ENCODE results near the gene RAB17.

RAB17 gene

DNA sequence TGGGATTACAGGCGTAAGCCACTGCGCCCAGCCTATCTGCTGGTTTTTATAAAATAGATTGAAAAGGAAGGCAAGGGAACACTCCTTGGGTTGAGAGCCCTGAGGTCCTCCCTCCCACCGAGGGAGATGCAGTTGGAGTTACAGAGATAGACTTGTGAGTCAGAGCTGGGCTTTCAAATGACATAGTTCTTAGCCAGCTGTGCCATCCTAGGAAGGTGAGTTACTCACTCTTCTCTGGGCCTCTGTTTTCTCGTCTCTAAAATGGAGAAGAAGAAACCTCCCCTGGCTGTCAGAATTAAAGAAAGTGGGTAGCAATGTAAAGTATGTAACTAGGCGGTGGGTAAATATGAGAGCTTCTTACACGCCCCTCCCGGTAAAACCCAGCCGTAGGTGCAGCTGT is 39.2 kb upstream of the RAB17 start:
- peak overlapping the region; percentile 95 for H3K9ac ChIP-seq (ENCODE audit: low read length)
- H2BK12ac ChIP-seq (ENCODE audit: low read length in 2 of 2): no peak overlapping the region
- peaks cover 40% of the 10 kb centered on the region for H3K79me1 ChIP-seq (replicated peaks; ENCODE audit: low read length, poor library complexity, severe bottlenecking)
- H3K14ac ChIP-seq (ENCODE audit: low read length in 2 of 2): no peak overlapping the region
- H2BK120ac ChIP-seq (ENCODE audit: low read depth, low read length): no peak overlapping the region
- no peak overlapping the region for H2AK5ac ChIP-seq (ENCODE audit: low read length, severe bottlenecking)
- no peak overlapping the region for H2AFZ ChIP-seq (ENCODE audit: low read depth, low read length)
- H3K36me3 ChIP-seq (ENCODE audit: control insufficient read depth in 1 of 2, insufficient read depth in 2 of 2, low read depth in 1 of 2, low read length in 2 of 2): peaks cover 29 to 32% of the 10 kb centered on the region in 2 experiments
- H3K23ac ChIP-seq (ENCODE audit: low read length in 2 of 2): no peak overlapping the region
- DNase-seq: peak; percentile 75
- 64% methylated on average over 8 of the region's 8 CpGs for WGBS
- H2BK5ac ChIP-seq (ENCODE audit: low read depth, low read length, poor library complexity, severe bottlenecking): no peak overlapping the region
- no peak overlapping the region for H3K27ac ChIP-seq (ENCODE audit: low read length, poor library complexity, severe bottlenecking)
- H3K9me3 ChIP-seq (ENCODE audit: control insufficient read depth, low read length): peaks cover 7% of the 10 kb centered on the region
- H2BK15ac ChIP-seq (ENCODE audit: low read depth, poor library complexity, severe bottlenecking): no peak overlapping the region
- no peak overlapping the region for H3K4me3 ChIP-seq (ENCODE audit: insufficient read depth in 1 of 2, low read depth in 1 of 2, low read length in 2 of 2)
- no peak overlapping the region for H4K91ac ChIP-seq (ENCODE audit: low read length)
- no peak overlapping the region for H3K18ac ChIP-seq (ENCODE audit: low read depth in 1 of 2, low read length in 2 of 2)
- no peak overlapping the region for H3K4me2 ChIP-seq (ENCODE audit: low read length, poor library complexity, severe bottlenecking)
- no peaks in the 10 kb centered on the region for H3K27me3 ChIP-seq (ENCODE audit: control insufficient read depth in 1 of 2, insufficient read depth in 1 of 2, low read length in 2 of 2)
- H4K8ac ChIP-seq (ENCODE audit: low read length): no peak overlapping the region
- peaks cover 32% of the 10 kb centered on the region for H3K4me1 ChIP-seq (ENCODE audit: control insufficient read depth, insufficient read depth, low read depth, low read length)
- H3K4ac ChIP-seq (ENCODE audit: low read depth in 1 of 2, low read length in 2 of 2): no peak overlapping the region

DNA sequence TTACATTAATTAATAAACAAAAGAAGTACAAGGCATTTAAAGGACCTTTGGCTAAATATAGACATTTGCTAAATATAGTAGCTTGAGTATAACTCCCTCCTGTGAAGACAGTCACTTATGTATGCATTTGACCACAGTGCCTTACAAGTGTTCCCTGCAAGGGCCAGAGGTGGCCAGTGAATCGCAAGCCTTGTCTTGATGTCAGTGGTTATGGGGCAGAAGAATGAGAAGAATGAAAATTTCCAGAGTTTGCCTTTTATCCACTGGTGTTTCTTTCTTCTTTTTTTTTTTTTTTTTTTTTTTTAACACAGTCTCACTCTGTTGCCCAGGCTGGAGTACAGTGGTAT is 38.6 kb upstream of the RAB17 start:
- H2BK120ac ChIP-seq (ENCODE audit: low read depth, low read length): no peak overlapping the region
- H3K4me3 ChIP-seq (ENCODE audit: insufficient read depth in 1 of 2, low read depth in 1 of 2, low read length in 2 of 2): peak overlapping the region in 1 of 2 experiments; percentile 97
- H2AK5ac ChIP-seq (ENCODE audit: low read length, severe bottlenecking): no peak overlapping the region
- H2BK5ac ChIP-seq (ENCODE audit: low read depth, low read length, poor library complexity, severe bottlenecking): no peak overlapping the region
- no peak overlapping the region for H3K14ac ChIP-seq (ENCODE audit: low read length in 2 of 2)
- no peak overlapping the region for H3K18ac ChIP-seq (ENCODE audit: low read depth in 1 of 2, low read length in 2 of 2)
- no peak overlapping the region for H2AFZ ChIP-seq (ENCODE audit: low read depth, low read length)
- H3K4me1 ChIP-seq (ENCODE audit: control insufficient read depth, insufficient read depth, low read depth, low read length): peaks cover 32% of the 10 kb centered on the region
- DNase-seq: peak; percentile 86
- no peak overlapping the region for H3K4ac ChIP-seq (ENCODE audit: low read depth in 1 of 2, low read length in 2 of 2)
- no peak overlapping the region for H3K27ac ChIP-seq (ENCODE audit: low read length, poor library complexity, severe bottlenecking)
- no peak overlapping the region for H2BK15ac ChIP-seq (ENCODE audit: low read depth, poor library complexity, severe bottlenecking)
- 86% methylated on average over 1 of the region's 1 CpG for WGBS
- H3K79me1 ChIP-seq (replicated peaks; ENCODE audit: low read length, poor library complexity, severe bottlenecking): peaks cover 38% of the 10 kb centered on the region
- peak overlapping the region; percentile 95 for H3K9ac ChIP-seq (ENCODE audit: low read length)
- no peaks in the 10 kb centered on the region for H3K27me3 ChIP-seq (ENCODE audit: control insufficient read depth in 1 of 2, insufficient read depth in 1 of 2, low read length in 2 of 2)
- no peak overlapping the region for H2BK12ac ChIP-seq (ENCODE audit: low read length in 2 of 2)
- H3K9me3 ChIP-seq (ENCODE audit: control insufficient read depth, low read length): peaks cover 2% of the 10 kb centered on the region
- H3K23ac ChIP-seq (ENCODE audit: low read length in 2 of 2): no peak overlapping the region
- peaks cover 26 to 29% of the 10 kb centered on the region in 2 experiments for H3K36me3 ChIP-seq (ENCODE audit: control insufficient read depth in 1 of 2, insufficient read depth in 2 of 2, low read depth in 1 of 2, low read length in 2 of 2)
- H3K4me2 ChIP-seq (ENCODE audit: low read length, poor library complexity, severe bottlenecking): no peak overlapping the region
- no peak overlapping the region for H4K8ac ChIP-seq (ENCODE audit: low read length)
- H4K91ac ChIP-seq (ENCODE audit: low read length): no peak overlapping the region

DNA sequence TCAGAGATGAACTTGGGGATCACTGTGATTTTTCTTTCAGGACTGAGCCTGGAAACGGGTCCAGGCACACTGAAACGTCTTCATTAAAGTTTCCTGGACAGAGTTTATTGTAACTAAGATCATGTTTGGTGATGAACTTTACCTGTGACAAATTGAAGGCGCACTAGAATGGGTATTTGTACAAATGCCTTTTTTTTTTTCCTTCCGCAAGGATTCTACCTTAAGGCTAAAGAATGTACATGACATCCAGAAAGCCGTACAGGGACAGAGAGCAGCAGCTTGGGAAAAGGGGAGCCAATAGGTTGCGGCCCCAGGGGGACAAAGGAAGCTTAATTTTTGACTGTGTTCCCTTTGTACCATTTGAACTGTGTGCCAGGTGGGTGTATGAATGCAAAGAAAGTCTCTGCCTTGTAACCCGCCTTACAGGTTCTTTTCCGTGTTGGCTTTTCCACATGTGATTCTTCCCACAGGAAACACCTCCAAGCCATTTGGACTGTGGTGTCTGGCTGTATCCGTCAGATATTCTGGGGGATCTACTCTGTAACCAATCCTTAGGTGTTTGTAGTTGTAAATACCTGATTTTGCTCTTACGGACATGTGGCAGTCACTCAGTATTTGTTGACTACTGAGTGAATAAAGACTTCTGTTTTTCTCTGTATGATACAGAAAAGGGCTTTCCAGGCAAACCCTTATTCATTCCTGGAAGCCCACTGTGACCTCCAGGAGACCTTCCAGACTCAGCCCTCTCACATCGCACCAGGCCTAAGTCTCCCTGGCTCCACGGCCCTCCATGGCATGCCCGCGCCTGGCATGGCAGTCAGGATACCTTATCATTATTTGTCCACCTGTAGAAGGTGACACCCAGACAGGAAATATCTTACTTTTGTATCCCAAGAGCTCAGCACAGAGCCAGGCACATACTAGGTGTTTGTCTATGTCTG is 38.0 kb upstream of the RAB17 start:
- Histone ChIP-seq H3K4me3 (ENCODE audit: insufficient read depth in 1 of 2, low read depth in 1 of 2, low read length in 2 of 2) (peak overlapping the region; percentile 80 to 97), H3K4me2 (ENCODE audit: low read length, poor library complexity, severe bottlenecking) (peak overlapping the region; percentile 82)
- WGBS: 73% methylated on average over 12 of the region's 14 CpGs

DNA sequence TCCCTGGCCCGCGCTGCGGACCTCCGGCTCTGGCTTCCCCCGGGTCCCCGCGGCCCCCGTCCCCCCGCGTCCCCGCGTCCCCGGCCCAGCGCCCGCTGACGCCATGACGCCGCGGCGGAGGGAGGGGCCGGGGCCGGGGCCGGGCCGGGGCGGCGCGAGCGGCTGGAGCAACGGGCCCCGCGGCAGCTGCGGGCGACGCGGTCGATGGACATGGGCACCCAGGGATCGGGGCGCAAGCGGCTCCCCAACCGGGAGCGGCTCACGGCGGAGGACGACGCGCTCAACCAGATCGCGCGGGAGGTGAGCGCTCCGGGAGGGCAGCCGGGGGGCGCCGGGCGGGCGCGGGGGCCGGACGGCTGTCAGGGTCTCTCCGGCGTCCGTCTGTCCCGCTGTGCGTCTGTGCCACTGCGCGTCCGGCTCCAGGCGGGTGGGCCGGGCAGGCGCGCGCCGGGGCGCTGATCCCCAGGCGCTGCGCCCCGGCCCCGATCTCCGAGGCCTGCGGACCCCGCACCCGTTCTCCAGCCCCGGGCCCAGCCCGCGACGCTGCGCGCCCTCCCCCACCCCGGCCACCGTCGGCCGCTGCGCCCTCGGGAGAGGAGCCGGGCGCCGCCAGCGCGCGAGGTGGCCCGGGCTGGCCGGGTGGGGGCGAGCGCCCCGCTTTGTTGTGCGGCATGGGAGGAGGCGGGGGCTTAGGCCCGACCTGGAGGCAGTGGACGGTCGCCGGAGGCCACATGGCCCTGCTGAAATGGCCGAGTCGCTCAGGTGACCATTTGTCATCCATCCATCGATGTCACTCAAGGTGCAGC is 37.1 kb upstream of the RAB17 start, which contains the start of gene LRRFIP1:
Gene LRRFIP1, plus strand, starts transcription at position 147 of the 806 bp plus-strand sequence. Its CDS starts 58 bp downstream, at position 205.
- Histone ChIP-seq H3K27ac (ENCODE audit: low read length, poor library complexity, severe bottlenecking) (no peak within 1 kb of the TSS), H2BK12ac (ENCODE audit: low read length in 2 of 2) (peak within 1 kb of the TSS in 1 of 2 experiments; percentile 60), H3K18ac (ENCODE audit: low read depth in 1 of 2, low read length in 2 of 2) (peak within 1 kb of the TSS; percentile 67 to 84), H3K4me1 (ENCODE audit: control insufficient read depth, insufficient read depth, low read depth, low read length) (peaks cover 30% of the 10 kb centered on the region), H3K4me2 (ENCODE audit: low read length, poor library complexity, severe bottlenecking) (peak within 1 kb of the TSS; percentile 82), H3K9me3 (ENCODE audit: control insufficient read depth, low read length) (no peaks in the 10 kb centered on the region), H2BK5ac (ENCODE audit: low read depth, low read length, poor library complexity, severe bottlenecking) (no peak within 1 kb of the TSS), H4K91ac (ENCODE audit: low read length) (peak within 1 kb of the TSS; percentile 35), H3K4me3 (ENCODE audit: insufficient read depth in 1 of 2, low read depth in 1 of 2, low read length in 2 of 2) (peak within 1 kb of the TSS; percentile 80 to 97), H3K14ac (ENCODE audit: low read length in 2 of 2) (peak within 1 kb of the TSS in 1 of 2 experiments; percentile 72), H3K79me1 (replicated peaks; ENCODE audit: low read length, poor library complexity, severe bottlenecking) (peaks cover 23% of the 10 kb centered on the region), H2AK5ac (ENCODE audit: low read length, severe bottlenecking) (no peak within 1 kb of the TSS), H3K23ac (ENCODE audit: low read length in 2 of 2) (peak within 1 kb of the TSS in 1 of 2 experiments; percentile 91), H4K8ac (ENCODE audit: low read length) (peak within 1 kb of the TSS; percentile 80), H2AFZ (ENCODE audit: low read depth, low read length) (peak within 1 kb of the TSS; percentile 84), H3K4ac (ENCODE audit: low read depth in 1 of 2, low read length in 2 of 2) (peak within 1 kb of the TSS; percentile 61 to 71), H2BK120ac (ENCODE audit: low read depth, low read length) (peak within 1 kb of the TSS; percentile 71), H3K36me3 (ENCODE audit: control insufficient read depth in 1 of 2, insufficient read depth in 2 of 2, low read depth in 1 of 2, low read length in 2 of 2) (peaks cover 17 to 24% of the 10 kb centered on the region in 2 experiments), H3K9ac (ENCODE audit: low read length) (peak within 1 kb of the TSS; percentile 95), H3K27me3 (ENCODE audit: control insufficient read depth in 1 of 2, insufficient read depth in 1 of 2, low read length in 2 of 2) (no peaks in the 10 kb centered on the region), H2BK15ac (ENCODE audit: low read depth, poor library complexity, severe bottlenecking) (peak within 1 kb of the TSS; percentile 80)
- 2% methylated on average over 58 of the region's 114 CpGs for whole genome bisulfite sequencing
- DNase-seq: no peak

More for the DNA sequence above, 38.0 kb upstream of the RAB17 start:
- Histone ChIP-seq H3K9ac (ENCODE audit: low read length) (peak overlapping the region; percentile 95), H3K27me3 (ENCODE audit: control insufficient read depth in 1 of 2, insufficient read depth in 1 of 2, low read length in 2 of 2) (no peaks in the 10 kb centered on the region), H2BK15ac (ENCODE audit: low read depth, poor library complexity, severe bottlenecking) (no peak overlapping the region), H3K79me1 (replicated peaks; ENCODE audit: low read length, poor library complexity, severe bottlenecking) (peaks cover 32% of the 10 kb centered on the region), H4K8ac (ENCODE audit: low read length) (no peak overlapping the region), H2BK5ac (ENCODE audit: low read depth, low read length, poor library complexity, severe bottlenecking) (no peak overlapping the region), H3K27ac (ENCODE audit: low read length, poor library complexity, severe bottlenecking) (no peak overlapping the region), H3K23ac (ENCODE audit: low read length in 2 of 2) (peak overlapping the region in 1 of 2 experiments; percentile 91), H3K4me1 (ENCODE audit: control insufficient read depth, insufficient read depth, low read depth, low read length) (peaks cover 32% of the 10 kb centered on the region), H4K91ac (ENCODE audit: low read length) (no peak overlapping the region), H3K18ac (ENCODE audit: low read depth in 1 of 2, low read length in 2 of 2) (peak overlapping the region; percentile 40 to 75), H3K36me3 (ENCODE audit: control insufficient read depth in 1 of 2, insufficient read depth in 2 of 2, low read depth in 1 of 2, low read length in 2 of 2) (peaks cover 24 to 26% of the 10 kb centered on the region in 2 experiments), H2BK12ac (ENCODE audit: low read length in 2 of 2) (peak overlapping the region in 1 of 2 experiments; percentile 84), H2AK5ac (ENCODE audit: low read length, severe bottlenecking) (no peak overlapping the region), H2BK120ac (ENCODE audit: low read depth, low read length) (no peak overlapping the region), H3K9me3 (ENCODE audit: control insufficient read depth, low read length) (no peaks in the 10 kb centered on the region), H3K4ac (ENCODE audit: low read depth in 1 of 2, low read length in 2 of 2) (peak overlapping the region; percentile 60 to 71), H3K14ac (ENCODE audit: low read length in 2 of 2) (no peak overlapping the region), H2AFZ (ENCODE audit: low read depth, low read length) (no peak overlapping the region)
- no peak for DNase-seq
